ENCODE measurements around the gene MAP3K8.

DNA sequence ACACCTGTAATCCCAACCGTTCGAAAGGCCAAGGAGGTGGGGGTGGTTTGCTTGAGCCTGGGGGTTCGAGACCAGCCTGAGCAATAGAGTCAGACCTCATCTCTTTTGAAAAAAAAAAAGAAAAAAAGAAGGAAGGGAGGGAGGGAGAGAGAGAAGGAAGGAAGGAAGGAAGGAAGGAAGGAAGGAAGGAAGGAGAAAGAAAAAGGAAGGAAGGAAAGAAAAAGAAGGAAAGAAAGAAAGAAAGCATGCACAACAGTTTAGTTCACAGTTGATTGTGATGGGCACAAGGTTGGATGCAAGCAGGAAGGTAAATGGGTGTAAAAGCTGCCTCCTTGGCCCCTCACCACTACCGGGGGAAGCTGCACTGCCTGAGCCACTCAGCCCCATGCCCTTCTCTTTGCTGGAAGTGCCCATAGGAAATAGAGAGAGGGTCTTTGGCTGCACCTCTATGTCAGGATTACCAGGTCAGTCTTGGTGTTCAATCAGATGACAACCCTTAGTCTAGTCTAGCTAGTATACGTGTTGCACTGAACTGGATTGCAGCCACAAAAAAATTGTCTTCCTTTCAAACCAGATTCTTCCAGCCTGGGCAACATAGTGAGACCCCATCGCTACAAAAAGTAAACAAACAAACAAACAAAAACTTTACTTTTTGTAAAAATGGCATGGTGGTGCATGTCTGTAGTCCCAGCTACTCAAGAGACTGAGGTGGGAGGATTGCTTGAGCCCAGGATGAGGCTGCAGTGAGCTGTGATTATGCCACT is 20.0 kb downstream of the MAP3K8 start:
- TF ChIP-seq MYC (IDR thresholded peaks at IDR 0.05; ENCODE audit: insufficient read depth, insufficient read length, insufficient replicate concordance, low read length, severe bottlenecking) (no peak), CEBPB (IDR thresholded peaks at IDR 0.05; ENCODE audit: borderline replicate concordance in 1 of 2, low read depth in 2 of 2, low read length in 2 of 2) (no peak), BRCA1 (IDR thresholded peaks at IDR 0.05; ENCODE audit: low read depth, low read length) (no peak), EZH2 (IDR thresholded peaks at IDR 0.05; ENCODE audit: borderline replicate concordance, control insufficient read depth, low read depth, low read length) (no peak)
